ENCODE measurements around the gene HK2.
A peak's percentile ranks its signal among the peaks of the same experiment; 100 is the strongest.
"Not testable (repeated sequence)": the region's sequence is repeated elsewhere in the genome, so short reads cannot be mapped to it uniquely, and the experiment has no call there.

HK2 gene

DNA sequence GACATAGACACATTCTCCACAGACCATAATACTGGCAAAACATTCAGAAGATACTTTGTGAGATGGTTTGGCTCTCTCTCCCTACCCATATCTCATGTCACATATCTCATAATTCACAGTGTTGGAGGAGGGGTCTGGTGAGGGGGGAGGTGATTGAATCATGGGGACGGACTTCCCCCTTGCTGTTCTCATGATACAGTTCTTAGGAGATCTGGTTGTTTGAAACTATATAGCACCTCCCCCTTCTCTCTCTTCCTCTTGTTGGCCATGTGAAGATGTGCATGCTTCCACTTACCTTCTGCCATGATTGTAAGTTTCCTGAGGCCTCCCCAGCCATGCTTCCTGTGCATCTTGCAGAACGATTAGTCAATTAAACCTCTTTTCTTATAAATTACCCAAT, 61.1 kb downstream of the HK2 start:
- no peak for DNase-seq (ENCODE audit: low spot score)

DNA sequence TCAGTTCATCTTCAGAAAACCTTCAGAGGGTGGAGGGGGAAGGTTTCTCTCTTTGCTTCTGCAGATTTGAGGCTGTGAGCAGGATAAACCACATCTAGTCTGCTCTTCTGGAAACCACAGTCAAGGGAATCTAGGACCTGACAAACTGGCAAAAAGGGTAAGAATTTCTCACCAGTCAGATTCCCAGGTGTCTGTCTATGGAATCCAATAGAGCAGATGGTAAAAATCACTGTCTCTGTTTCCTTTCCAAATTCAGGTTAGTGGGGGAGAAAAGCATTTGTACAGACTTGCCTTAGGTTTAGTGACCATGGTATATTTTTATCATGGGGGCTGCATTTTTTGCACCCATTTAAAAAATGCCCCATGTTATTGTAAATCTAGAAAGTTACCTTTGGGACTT, 62.3 kb downstream of the HK2 start:
- DNase-seq (ENCODE audit: low spot score): peak; percentile 48

DNA sequence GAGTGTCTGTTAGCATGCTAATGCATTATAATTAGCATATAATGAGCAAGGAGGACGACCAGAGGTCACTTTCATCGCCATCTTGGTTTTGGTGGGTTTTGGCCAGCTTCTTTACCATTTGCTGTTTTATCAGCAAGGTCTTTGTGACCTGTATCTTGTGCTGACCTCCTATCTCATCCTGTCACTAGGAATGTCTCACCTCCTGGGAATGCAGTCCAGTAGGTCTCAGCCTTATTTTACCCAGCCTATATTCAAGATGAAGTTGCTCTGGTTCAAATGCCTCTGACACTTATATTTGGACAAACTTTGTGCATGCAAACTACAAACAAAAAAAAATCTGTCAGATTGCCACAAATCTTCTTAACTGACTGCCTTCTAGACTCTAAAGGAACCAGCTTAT, 66.3 kb downstream of the HK2 start:
- DNase-seq (ENCODE audit: low spot score): not testable (repeated sequence)

DNA sequence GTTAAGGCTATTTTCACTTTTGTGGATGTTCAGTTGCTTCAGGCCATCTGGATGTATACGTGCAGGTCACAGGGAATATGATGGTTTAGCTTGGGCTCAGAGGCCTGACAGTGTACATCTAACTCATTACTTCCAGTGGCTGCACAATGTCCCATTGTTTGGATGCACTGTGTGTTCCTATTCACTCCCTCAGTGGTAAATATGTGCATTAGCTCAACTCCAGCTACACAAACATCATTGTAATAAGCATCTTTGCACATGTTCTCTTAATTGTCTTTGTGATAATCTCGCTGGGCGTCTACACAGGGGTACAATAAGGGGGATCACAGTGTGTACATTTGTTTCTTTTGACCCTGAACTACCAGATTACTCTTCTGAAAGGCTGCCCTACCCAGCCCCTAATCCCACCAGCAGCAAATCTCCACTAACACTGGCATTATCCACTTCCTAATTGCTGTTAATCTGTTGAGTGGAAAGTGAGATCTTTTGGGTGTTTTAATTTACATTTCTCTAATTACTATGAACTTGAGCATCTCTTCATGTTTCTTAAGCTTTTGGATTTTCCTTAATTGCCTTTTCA, 68.4 kb downstream of the HK2 start:
- DNase-seq (ENCODE audit: low spot score): no peak

DNA sequence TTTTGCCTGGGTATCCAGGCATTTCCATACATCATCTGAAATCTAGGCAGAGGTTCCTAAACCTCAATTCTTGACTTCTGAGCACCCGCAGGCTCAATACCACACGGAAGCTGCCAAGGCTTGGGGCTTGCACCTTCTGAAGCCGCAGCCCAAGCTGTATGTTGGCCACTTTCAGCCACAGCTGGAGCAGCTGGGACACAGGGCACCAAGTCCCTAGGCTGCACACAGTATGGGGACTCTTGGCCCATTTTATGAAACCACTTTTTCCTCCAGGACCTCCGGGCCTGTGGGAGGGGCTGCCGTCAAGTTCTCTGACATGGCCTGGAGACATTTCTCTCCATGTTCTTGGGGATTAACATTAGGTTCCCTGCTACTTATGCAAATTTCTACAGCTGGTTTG, 72.5 kb downstream of the HK2 start:
- no peak for DNase-seq (ENCODE audit: low spot score)

DNA sequence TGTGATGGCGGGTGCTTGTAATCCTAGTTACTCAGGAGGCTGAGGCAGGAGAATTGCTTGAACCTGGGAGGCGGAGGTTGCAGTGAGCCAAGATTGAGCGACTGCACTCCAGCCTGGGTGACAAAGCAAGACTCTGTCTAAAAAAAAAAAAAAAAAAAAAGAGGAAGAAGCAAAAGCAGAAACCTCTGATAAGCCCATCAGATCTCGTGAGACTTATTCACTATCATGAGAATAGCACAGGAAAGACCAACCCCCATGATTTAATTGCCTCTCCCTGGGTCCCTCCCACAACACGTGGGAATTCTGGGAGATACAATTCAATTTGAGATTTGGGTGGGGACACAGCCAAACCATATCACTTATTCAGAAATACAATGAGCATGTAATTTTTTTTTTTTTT, 73.6 kb downstream of the HK2 start:
- not testable (repeated sequence) for DNase-seq (ENCODE audit: low spot score)

DNA sequence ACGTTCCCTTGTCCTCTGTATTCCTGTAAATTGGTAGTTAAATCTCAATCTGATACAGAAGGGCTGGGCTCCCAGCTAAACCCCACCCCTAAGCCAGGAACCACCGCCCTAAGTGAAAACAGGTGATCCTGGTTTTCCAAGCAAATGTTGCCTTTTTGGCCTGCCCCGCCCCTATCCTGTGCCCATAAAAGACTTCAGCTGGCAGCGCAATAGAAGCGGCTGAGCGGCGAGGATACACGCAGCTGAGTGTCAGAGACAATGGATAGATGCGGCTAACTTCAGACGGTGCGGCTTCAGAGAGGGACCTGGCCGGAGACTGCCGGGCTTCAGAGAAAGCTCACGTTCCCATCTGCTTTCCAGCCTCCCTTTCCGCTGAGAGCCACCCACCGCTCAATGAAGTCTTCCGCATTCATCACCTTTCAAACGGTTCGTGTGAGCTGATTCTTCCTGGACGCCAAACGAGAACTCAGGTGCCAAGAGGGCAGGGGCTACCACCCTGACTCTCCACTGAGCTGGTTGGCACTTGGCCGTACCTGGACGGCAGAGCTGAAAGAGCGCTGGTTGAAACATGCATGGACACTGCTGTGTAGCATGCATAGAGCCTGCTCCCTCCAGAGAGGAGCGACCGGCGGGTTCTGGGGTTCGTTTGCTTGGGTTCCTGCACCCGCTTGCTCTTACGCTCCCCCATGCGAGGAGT, 75.0 kb downstream of the HK2 start:
- DNase-seq (ENCODE audit: low spot score): no peak

DNA sequence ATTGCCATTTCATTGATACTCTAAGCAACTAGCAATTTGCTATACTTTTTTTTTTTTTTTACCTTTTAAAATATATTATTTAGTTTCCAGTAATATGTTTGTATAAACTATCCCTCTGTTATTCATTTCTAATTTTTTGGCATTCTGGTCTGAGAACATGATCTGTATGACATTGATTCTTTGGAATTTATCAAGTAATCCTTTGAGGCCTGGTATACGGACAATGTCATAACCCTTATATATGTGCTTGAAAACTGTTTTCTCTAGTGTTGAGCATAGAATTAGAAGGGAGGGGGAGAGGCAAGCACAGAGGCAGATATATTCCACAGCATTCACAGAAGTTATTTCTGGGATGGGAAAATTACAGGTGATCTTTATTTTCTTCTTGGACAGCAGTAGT, 76.3 kb downstream of the HK2 start:
- DNase-seq (ENCODE audit: low spot score): no peak

DNA sequence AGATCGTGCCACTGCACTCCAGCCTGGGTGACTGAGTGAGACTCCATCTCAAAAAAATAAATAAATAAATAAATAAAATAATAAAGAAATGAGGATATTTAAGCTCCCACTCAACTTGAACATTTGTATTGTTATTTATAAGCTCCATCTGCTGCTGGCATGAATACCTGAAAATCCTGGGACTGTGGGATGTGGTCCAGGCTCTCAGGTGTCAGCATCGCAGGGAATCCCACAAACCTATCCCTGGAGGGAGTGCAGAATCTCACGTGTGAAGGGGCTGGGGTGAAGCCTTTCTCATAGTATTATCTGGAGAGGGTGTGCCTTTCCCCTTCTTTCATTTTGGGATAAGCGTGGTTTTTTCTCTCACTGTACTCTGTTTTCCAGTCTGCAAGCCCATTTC, 77.1 kb downstream of the HK2 start:
- peak; percentile 70 for DNase-seq (ENCODE audit: low spot score)

DNA sequence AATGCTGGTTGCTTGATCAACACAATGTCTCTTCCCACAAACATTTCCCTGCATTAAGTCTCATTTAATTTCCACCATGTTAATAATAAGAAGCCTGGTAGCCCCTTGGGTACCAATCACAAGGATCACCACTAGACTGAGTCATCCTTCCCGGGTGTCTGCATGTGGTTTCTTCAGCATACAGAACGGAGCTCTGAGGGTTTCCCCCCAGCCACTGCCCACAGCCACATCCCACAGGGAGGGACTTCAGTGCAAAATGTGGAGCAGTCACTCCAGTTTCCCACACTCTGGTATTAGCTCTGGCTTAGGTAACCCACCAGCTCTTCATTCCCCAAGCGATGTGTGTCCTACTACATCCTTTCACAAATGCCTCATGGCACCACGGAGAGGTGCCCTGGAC, 81.8 kb downstream of the HK2 start:
- no peak for DNase-seq (ENCODE audit: low spot score)

DNA sequence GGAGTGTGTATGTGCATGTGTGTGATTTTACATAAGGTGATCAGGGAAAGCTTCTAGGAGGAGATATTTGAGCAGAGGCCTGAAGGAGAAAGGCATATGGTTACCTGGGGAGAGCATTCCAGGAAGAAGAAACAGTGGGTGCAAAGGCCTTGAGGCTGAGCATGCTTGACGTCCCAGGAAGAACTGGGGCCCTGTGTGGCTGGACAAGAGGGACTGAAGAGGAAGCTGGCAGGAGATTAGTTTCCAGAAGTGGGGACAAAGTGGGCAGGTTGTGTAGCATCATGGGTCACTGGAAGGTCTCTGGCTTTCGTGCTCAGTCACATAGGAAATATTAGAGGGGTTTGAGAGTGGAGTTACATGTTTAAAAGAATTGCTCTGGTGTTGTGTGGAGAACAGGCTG, 82.5 kb downstream of the HK2 start:
- no peak for DNase-seq (ENCODE audit: low spot score)

DNA sequence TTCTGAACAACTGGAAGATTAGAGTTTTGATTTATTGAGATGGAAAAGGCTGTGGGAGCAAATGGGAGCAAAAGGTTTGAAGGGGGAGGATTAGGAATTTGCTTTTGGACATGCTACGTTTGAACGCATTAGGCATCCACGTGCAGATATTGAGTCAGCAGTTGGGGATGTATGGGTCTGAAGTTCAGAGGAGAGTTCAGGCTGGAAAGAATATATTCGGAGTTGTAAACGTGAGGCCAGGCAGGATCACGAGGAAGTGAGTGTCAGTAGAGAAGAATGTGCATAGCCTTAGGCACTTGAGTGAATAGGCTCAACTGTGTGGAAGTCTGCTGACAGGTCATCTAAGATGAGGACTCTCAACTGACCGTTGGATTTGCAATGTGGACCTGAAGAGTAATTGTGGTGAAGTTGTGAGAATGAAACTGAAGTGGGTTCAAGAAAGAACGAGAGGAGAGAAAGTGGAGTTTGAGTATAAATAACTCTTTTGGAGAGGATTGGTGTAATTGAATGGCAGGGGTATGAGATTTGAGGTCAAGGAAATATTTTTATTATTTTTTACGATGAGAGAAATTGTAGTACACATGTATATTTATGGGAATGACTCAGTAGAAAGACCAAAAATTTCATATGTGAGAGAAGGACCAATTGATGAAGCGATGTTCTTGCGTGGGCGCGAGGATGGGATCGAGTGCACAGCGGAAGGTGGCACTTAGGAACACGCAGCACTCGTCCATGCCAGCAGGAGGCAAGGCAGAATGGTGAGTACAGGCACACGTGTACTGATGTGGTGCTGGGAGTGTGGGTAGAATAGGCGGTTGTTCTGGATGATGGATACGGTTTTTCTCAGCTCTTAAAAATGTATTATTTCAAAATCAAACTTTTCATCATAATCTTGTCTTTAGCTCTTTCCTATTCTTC, 84.0 kb downstream of the HK2 start:
- DNase-seq (ENCODE audit: low spot score): no peak

DNA sequence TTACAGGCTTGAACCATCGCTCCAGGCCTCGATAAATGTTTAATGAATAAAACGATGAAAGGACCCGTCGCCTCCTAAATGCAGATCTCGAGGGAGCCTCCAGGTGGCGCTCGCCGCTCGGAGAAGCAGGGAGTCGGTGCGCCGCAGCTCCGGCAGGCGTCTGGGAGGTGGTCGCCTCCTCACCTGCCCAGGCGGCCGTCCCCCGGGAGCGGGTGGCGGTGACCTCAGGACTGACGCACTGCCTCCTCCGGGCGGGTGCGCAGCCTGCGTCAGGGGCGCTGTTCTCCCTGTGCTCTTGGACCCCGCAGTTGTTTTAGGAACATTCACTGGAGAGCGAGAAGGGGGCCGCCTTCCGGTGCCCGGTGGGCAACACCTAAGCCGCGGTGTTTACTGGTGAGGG, 85.9 kb downstream of the HK2 start:
- DNase-seq (ENCODE audit: low spot score): peak; percentile 25

DNA sequence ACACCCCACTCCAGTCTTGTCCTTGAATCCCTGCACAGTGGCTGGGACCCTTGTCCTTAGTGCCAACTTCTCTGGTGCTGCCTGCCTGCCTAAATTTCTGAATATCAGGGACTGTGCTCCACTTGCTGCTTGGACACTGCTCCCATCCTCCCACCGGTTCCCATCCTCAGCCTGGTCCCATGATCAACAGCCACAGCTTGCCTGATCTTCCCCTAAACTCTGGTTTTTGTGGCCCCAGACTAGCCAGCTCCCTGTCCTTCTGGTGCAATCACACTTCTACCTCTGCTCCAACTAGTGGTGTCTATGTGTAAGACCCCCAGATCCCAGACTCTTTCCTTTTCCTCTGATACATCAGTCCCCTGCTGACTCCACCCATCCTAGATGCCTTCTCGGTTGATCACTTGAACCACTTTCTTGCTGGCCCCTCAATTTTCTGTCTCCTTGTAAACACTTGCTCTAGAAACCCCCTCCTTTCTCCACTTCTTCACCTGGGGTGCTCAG, 87.4 kb downstream of the HK2 start:
- DNase-seq (ENCODE audit: low spot score): no peak

DNA sequence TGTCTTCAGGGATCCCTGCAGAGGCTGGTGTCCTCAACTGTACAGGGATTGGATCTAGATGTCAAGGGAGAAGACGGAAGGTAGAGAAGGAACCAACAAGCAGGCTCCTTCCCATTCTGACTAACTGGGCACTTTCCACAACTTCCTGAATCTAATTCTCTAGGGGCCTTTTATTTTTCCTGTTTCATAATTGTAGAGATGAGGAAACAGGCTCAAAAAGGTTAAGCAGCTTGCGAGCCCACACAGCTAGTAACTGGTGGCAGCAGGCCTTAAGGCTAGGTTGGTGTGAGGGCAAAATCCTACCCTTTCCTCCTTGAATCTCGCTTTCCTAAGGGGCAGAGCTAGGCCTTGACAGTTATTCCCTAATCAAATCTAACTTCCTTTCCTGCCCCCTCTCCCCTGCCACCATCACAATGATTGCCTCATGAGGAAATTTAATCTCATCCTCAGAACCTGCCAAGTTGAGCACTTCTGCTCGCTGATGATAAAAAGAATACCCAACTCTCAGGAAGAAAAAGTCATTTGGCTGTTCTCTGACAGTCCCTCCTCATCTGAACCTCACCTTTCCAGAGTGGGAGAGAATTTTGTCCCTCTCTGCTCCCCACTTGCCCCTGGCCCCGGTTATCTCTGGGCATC, 88.8 kb downstream of the HK2 start:
- DNase-seq (ENCODE audit: low spot score): no peak

DNA sequence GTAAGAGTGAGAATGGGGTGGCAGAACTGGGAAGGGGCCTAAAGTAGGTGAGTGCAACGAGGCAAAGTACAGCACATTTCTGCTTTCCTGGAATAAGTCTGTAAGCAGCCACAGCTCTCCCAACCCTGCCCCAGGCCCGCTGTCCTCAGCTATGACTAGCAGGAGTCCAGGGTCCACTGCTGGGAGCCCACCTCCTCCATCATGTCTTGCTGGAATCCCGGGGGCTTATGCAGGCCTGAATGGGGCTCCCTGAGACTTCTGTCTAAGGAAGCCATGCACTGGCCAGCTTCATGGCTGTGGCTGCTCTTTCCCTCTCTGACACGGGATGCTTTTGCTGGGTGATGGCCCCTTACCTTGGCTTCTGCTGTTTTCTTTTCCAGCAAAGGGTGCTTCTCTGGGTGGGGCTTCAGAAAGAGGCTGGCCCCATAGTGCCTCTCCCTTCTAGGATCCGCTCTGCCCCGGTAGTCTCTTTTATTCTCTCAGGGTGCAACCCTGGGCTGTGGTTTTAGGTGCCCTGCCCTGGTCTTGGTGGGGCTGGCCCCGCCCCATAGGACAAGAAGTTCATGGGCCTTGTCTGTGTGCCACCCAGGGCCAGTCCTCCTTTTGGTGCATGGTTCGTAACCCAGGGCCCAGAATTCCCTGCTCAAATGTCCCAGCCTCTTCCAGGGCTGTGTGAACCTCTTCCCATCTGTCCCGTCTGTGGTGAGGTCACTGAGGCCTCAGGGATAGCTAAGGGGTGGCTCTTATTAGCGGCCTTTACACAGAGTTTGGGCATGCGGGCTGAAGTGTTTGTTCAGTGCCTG, 90.7 kb downstream of the HK2 start:
- no peak for DNase-seq (ENCODE audit: low spot score)

DNA sequence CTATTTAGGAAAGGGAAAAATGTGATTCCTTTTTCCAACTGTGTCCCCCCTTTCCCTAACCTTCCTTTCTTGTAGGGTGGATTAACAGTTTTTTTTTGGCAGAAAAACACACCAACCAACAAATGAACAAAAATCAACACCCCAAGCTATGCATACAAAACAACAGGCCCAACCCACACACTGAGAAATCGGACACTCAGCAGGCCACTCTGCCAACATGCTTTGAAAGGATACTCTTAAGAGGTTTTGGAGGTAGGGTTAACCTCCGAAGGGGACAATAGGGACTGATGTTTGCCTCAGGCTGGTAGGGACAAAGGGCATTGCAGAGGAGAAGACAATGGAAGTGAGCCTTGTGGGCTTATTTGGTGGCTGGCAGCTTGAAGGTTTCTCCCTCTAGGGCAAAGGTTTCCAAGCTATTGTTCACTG, 91.4 kb downstream of the HK2 start:
- no peak for DNase-seq (ENCODE audit: low spot score)

DNA sequence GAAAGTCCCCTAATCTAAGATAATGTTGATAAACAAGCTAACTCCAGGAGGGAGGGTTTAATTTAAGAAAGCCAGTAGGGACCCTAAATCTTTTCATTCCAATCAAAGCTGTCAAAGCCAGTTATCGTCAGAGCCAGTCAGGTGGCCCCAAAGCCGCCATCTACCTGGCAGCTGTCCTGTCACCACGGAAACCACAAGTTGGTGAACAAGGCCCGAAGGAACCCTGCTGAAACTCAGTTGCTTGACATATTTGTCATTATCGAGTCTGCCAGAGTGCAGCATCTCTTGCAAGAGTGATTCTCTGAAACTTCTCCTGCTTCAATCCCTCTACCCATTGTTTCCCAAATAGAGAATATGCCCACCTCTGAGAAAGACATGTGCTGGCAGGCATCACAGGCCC, 93.7 kb downstream of the HK2 start:
- DNase-seq (ENCODE audit: low spot score): no peak

DNA sequence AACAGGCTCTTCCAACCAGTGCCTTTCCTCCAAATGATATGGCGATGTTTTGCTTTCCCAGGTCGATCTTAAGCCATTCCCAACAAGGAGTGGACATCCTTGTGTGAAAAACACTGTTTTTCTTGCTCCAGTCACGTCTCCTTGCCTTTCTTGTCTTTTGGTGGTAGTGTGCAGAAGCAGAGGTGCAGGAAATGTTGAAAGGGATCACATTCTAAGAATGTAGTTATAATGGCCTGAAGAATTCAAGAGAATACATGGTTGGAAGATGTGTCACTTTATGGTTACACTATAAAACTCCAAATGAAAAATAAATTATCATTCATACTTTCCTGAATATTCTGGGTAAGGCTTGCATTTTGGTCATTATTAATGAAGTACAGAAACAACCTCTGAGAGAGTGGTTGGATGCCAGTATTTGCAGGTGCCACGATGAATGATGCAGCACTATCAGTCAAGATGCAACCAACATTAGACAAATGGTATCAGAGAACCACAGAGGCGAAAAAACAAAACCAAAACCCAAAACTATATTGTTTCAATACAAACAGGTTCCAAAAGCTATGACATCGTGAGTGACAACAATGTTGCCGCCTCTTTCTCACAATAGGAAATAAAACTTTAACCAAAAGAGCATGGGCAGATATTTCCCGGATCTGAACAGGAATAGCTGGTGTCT, 97.0 kb downstream of the HK2 start:
- DNase-seq (ENCODE audit: low spot score): no peak

DNA sequence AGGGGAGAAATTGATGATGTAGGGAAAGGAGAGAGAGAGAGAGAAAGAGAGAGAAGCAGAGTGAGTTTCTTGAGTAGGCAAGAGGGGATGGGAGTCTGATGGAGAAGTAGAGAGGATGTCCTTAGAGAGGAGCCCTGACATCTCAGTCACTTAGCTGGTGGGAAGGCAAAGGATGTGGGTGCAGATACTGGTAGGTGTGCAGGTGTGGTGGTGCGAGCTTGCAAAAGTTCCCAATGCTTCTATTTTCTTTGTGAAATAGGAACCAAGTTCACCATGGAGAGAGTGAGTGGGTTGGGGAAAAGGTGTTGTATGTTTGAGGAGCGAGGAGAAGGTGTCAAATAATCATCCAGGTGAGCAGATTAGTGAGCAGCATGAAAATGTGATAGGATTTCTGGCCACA, 98.0 kb downstream of the HK2 start:
- DNase-seq (ENCODE audit: low spot score): no peak

DNA sequence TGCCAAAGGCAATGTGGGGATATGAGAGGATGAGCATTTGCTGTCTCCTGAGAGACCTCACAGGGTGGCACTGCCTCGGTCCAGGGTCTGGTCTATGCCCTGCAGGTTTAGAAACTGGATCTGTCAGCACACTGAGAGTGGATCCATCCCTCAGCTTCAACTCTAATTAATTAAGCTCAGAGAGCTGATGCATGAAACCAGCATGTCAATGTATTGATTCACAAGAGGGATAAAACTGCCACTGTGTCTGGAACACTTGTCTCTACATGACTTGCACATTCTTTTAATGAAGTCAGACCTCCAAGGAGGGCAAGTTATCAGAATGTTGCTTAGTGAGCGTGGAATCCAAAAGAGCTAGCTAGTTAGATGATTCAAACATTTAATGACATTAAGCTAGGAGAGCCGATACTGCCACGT, 102.1 kb downstream of the HK2 start:
- no peak for DNase-seq (ENCODE audit: low spot score)

All from cerebellar cortex (tissue), 1 donor.